K562 (cell line): ENCODE measurements around the gene ATF4. TPM values are rescaled to one million over a fixed set of nuclear protein-coding genes. Genes with fewer than 3 reads are reported as not detected.

Source experiments
- AFF1 ChIP-seq, 2 experiments: fragments of 450-650 bp; IDR thresholded peaks; 2 replicates each; pipeline ENCODE4 v1.6.1; 2018; ENCODE audit warnings: mild to moderate bottlenecking in 2 of 2, low read depth in 1 of 2; ENCODE audit not compliant: partially characterized antibody in 2 of 2
- BDP1 ChIP-seq: IDR thresholded peaks from 3 replicates; pipeline ENCODE4 v1.6.1; 2011; ENCODE audit not compliant: insufficient read length, insufficient read depth
- CBX8 ChIP-seq: fragments of 200-600 bp; sonication (generic); IDR thresholded peaks from 2 replicates; pipeline ENCODE4 v1.6.1; 2012; ENCODE audit warnings: borderline replicate concordance, mixed run types, low read depth, mild to moderate bottlenecking, moderate library complexity, mixed read lengths, low read length, control low read depth, inconsistent platforms; ENCODE audit not compliant: poor library complexity, severe bottlenecking; ENCODE audit errors: extremely low read depth
- E2F5 ChIP-seq: sonication (generic); formaldehyde crosslinking; IDR thresholded peaks from 2 replicates; pipeline ENCODE4 v1.8.0; 2022; ENCODE audit warnings: mild to moderate bottlenecking, missing genetic modification reagents
- ETS2 ChIP-seq: IDR thresholded peaks from 2 replicates; pipeline ENCODE4 v1.6.1; 2016; ENCODE audit warnings: borderline replicate concordance, missing genetic modification characterization, mild to moderate bottlenecking, moderate library complexity, missing compliant biosample characterization; ENCODE audit not compliant: poor library complexity, severe bottlenecking
- ILF3 ChIP-seq: fragments of 450-650 bp; IDR thresholded peaks from 2 replicates; pipeline ENCODE4 v1.6.1; 2018; ENCODE audit warnings: antibody characterized with exemption, mild to moderate bottlenecking, moderate library complexity, borderline replicate concordance
- MBD1 ChIP-seq: fragments of 250-450 bp; sonication (Bioruptor Pico); IDR thresholded peaks from 2 replicates; pipeline ENCODE4 v1.8.0; 2022; ENCODE audit warnings: inconsistent platforms
- NONO ChIP-seq, 2 experiments: fragments of 200-400 bp in 1 of 2; fragments of 450-650 bp in 1 of 2; formaldehyde crosslinking in 1 of 2; IDR thresholded peaks; 2 replicates each; pipeline ENCODE4 v1.6.1; 2017; ENCODE audit warnings: low read depth in 2 of 2, mild to moderate bottlenecking in 2 of 2, moderate library complexity in 2 of 2, low read length in 1 of 2
- TAF7 ChIP-seq: fragments of 450-650 bp; IDR thresholded peaks from 2 replicates; pipeline ENCODE4 v1.6.1; 2016; ENCODE audit warnings: missing genetic modification characterization, missing compliant biosample characterization
- TBP ChIP-seq: optimal IDR thresholded peaks from 2 replicates; pipeline ENCODE3; 2011; ENCODE audit warnings: low read depth, low read length, improper control_type of control experiment
- ZEB2 ChIP-seq: fragments of 450-650 bp; IDR thresholded peaks from 2 replicates; pipeline ENCODE4 v1.6.1; 2016
- ZFP1 ChIP-seq: fragments of 450-650 bp; formaldehyde crosslinking; IDR thresholded peaks from 2 replicates; pipeline ENCODE4 v1.4.0; 2020; ENCODE audit warnings: mild to moderate bottlenecking, mixed read lengths
- ZFX ChIP-seq: sonication (generic); formaldehyde crosslinking; IDR thresholded peaks from 2 replicates; pipeline ENCODE4 v1.8.0; 2022; ENCODE audit warnings: mild to moderate bottlenecking, missing genetic modification reagents, moderate library complexity
- polyA plus RNA-seq, 8 experiments: library from polyadenylated mRNA; depleted of rRNA in 4 of 8; stranded (reverse) in 5 of 8; unstranded in 3 of 8; fragments of >200 nt; fragmentation: Nextera tagmentation in 2 of 8; fragmentation: Illumina TruSeq in 1 of 8; extraction: Ambion mirVana in 2 of 8; extraction: Trizol in 1 of 8; gene quantifications; 2 replicates each; pipeline versions ENCODE4 v1.2.1 to v1.2.3, GENCODE V29; 2011 to 2014; ENCODE audit warnings: inconsistent platforms in 1 of 8, missing spikeins in 1 of 8
- total RNA-seq, 7 experiments: library from RNA; depleted of rRNA in 6 of 7; stranded (reverse); fragments of >200 nt in 6 of 7; fragmentation: Illumina TruSeq in 2 of 7; extraction: Trizol in 2 of 7; gene quantifications; 2 replicates each; pipeline versions ENCODE4 v1.2.1 to v1.2.3, GENCODE V29; 2011 to 2021; ENCODE audit warnings: low replicate concordance in 1 of 7

Gene ATF4
- total and polyA plus RNA-seq, 9 of the 15 experiments (the other 6 are each of a cell fraction or from before 2014, with no cell fraction given) = 93.1 to 723 (median 355) TPM

GRCh38 chr22:39528681-39529486 lies 8.5 kb downstream of the ATF4 start (continued):
- TF ChIP-seq AFF1 (IDR thresholded peaks at IDR 0.05; ENCODE audit: low read depth in 1 of 2, partially characterized antibody in 2 of 2) = no peak
- TF ChIP-seq NONO (IDR thresholded peaks at IDR 0.05; ENCODE audit: low read depth in 2 of 2, low read length in 1 of 2) = peak in 1 of 2 experiments; percentile 82; a peak in 2 of 4 replicates
- no peak for TF ChIP-seq E2F5 (CRISPR knock-in tag)
- peak; percentile 70 for TF ChIP-seq ZFX (CRISPR knock-in tag)
- TF ChIP-seq MBD1 (CRISPR knock-in tag) = no peak
- no peak for TF ChIP-seq ILF3
- TF ChIP-seq ZFP1 (CRISPR knock-in tag) = no peak
- peak; percentile 30; the same call in 1 of the 2 replicates for TF ChIP-seq ZEB2
- no peak for TF ChIP-seq CBX8
- no peak for TF ChIP-seq TAF7 (tag)
- no peak for TF ChIP-seq ETS2 (tag)
- TF ChIP-seq BDP1 = no peak
- TF ChIP-seq TBP = no peak
